Ishikawa (cell line): ENCODE measurements around the gene PLA2G7.

Source experiments
- CEBPB ChIP-seq: IDR thresholded peaks from 2 replicates; pipeline ENCODE4 v1.6.1; 2012
- CREB1 ChIP-seq: IDR thresholded peaks from 2 replicates; pipeline ENCODE4 v1.6.1; 2012; ENCODE audit warnings: low read depth
- EGR1 ChIP-seq: IDR thresholded peaks from 2 replicates; pipeline ENCODE4 v1.6.1; 2012
- EP300 ChIP-seq: IDR thresholded peaks from 2 replicates; pipeline ENCODE4 v1.6.1; 2012; ENCODE audit warnings: borderline replicate concordance
- NFIC ChIP-seq: IDR thresholded peaks from 2 replicates; pipeline ENCODE4 v1.6.1; 2012
- RAD21 ChIP-seq: IDR thresholded peaks from 2 replicates; pipeline ENCODE4 v1.6.1; 2012; ENCODE audit warnings: low read depth
- TAF1 ChIP-seq: IDR thresholded peaks from 2 replicates; pipeline ENCODE4 v1.6.1; 2012; ENCODE audit warnings: low read depth, mild to moderate bottlenecking
- TEAD4 ChIP-seq: IDR thresholded peaks from 2 replicates; pipeline ENCODE4 v1.6.1; 2012
- YY1 ChIP-seq: IDR thresholded peaks from 2 replicates; pipeline ENCODE4 v1.6.1; 2012; ENCODE audit warnings: low read depth
- TF ChIP-seq, protein P1 (sequence below): IDR thresholded peaks from 2 replicates; pipeline ENCODE4 v1.6.1; 2012; ENCODE audit warnings: low read depth, mild to moderate bottlenecking
- TF ChIP-seq, protein P2 (sequence below): IDR thresholded peaks from 2 replicates; pipeline ENCODE4 v1.6.1; 2012
- TF ChIP-seq, protein P3 (sequence below): IDR thresholded peaks from 2 replicates; pipeline ENCODE4 v1.6.1; 2012

DNA sequence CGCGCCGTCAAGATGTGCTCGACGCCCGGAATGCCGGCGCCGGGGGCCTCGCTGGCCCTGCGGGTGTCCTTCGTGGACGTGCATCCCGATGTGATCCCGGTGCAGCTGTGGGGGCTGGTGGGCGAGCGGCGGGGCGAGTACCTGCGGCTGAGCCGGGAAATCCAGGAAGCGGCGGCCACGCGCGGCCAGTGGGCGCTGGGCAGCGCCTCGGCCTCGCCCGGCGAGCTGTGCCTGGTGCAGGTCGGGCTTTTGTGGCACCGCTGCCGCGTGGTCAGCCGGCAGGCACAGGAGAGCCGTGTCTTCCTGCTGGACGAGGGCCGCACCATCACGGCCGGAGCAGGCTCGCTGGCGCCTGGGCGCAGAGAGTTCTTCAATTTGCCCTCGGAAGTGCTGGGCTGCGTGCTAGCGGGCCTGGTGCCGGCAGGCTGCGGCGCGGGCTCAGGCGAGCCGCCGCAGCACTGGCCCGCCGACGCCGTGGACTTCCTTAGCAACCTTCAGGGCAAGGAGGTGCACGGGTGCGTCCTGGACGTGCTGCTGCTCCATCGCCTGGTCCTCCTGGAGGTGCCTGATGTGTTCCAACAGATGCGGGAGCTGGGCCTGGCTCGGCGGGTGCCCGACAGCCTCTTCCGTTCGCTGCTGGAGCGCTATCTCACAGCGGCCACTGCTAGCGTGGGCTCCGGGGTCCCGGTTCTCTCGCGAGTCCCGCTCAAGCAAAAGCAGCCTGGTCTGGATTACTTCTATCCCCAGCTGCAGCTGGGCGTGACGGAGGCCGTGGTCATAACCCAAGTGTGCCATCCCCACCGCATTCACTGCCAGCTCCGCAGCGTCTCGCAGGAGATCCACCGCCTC, 46.8 kb downstream of the PLA2G7 start:
- TF ChIP-seq CREB1 (no peak), RAD21 (no peak), YY1 (no peak), EP300 (no peak), TAF1 (no peak), CEBPB (no peak), EGR1 (no peak), NFIC (no peak), TEAD4 (no peak)
- TF ChIP-seq, protein P1, sequence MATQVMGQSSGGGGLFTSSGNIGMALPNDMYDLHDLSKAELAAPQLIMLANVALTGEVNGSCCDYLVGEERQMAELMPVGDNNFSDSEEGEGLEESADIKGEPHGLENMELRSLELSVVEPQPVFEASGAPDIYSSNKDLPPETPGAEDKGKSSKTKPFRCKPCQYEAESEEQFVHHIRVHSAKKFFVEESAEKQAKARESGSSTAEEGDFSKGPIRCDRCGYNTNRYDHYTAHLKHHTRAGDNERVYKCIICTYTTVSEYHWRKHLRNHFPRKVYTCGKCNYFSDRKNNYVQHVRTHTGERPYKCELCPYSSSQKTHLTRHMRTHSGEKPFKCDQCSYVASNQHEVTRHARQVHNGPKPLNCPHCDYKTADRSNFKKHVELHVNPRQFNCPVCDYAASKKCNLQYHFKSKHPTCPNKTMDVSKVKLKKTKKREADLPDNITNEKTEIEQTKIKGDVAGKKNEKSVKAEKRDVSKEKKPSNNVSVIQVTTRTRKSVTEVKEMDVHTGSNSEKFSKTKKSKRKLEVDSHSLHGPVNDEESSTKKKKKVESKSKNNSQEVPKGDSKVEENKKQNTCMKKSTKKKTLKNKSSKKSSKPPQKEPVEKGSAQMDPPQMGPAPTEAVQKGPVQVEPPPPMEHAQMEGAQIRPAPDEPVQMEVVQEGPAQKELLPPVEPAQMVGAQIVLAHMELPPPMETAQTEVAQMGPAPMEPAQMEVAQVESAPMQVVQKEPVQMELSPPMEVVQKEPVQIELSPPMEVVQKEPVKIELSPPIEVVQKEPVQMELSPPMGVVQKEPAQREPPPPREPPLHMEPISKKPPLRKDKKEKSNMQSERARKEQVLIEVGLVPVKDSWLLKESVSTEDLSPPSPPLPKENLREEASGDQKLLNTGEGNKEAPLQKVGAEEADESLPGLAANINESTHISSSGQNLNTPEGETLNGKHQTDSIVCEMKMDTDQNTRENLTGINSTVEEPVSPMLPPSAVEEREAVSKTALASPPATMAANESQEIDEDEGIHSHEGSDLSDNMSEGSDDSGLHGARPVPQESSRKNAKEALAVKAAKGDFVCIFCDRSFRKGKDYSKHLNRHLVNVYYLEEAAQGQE: no peak
- TF ChIP-seq, protein P2, sequence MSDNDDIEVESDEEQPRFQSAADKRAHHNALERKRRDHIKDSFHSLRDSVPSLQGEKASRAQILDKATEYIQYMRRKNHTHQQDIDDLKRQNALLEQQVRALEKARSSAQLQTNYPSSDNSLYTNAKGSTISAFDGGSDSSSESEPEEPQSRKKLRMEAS: no peak
- TF ChIP-seq, protein P3, sequence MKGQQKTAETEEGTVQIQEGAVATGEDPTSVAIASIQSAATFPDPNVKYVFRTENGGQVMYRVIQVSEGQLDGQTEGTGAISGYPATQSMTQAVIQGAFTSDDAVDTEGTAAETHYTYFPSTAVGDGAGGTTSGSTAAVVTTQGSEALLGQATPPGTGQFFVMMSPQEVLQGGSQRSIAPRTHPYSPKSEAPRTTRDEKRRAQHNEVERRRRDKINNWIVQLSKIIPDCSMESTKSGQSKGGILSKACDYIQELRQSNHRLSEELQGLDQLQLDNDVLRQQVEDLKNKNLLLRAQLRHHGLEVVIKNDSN: no peak
